Ectodermal cell (in vitro differentiated cells): ENCODE results near the gene PRKCA.

Source experiments
- H3K27ac ChIP-seq: 2 replicates; pipeline ENCODE4 v1.7.0; 2013; ENCODE audit warnings: mild to moderate bottlenecking, low read depth, low read length; ENCODE audit not compliant: insufficient read depth, poor library complexity, severe bottlenecking
- H3K27me3 ChIP-seq: 2 replicates; pipeline ENCODE4 v1.7.0; 2013; ENCODE audit warnings: mild to moderate bottlenecking, low read length; ENCODE audit not compliant: insufficient read depth, control insufficient read depth, poor library complexity, severe bottlenecking
- H3K36me3 ChIP-seq: one replicate; pipeline ENCODE4 v1.7.0; 2013; ENCODE audit warnings: low read length; ENCODE audit not compliant: control insufficient read depth, insufficient read depth
- H3K4me1 ChIP-seq: one replicate; pipeline ENCODE4 v1.7.0; 2013; ENCODE audit warnings: low read length; ENCODE audit not compliant: control insufficient read depth, insufficient read depth
- H3K4me3 ChIP-seq: 2 replicates; pipeline ENCODE4 v1.7.0; 2013; ENCODE audit warnings: low read depth, low read length, control low read depth; ENCODE audit not compliant: insufficient read depth
- H3K9me3 ChIP-seq: 2 replicates; pipeline ENCODE4 v1.7.0; 2013; ENCODE audit warnings: mild to moderate bottlenecking, low read length, moderate library complexity; ENCODE audit not compliant: control insufficient read depth
- WGBS, 2 experiments: methylation state at CpG; one replicate each; pipeline ENCODE4 v1.1.7; 2013; ENCODE audit warnings: missing lambda C conversion rate in 2 of 2; 5-methylcytosine and 5-hydroxymethylcytosine counted together

The PRKCA gene

DNA sequence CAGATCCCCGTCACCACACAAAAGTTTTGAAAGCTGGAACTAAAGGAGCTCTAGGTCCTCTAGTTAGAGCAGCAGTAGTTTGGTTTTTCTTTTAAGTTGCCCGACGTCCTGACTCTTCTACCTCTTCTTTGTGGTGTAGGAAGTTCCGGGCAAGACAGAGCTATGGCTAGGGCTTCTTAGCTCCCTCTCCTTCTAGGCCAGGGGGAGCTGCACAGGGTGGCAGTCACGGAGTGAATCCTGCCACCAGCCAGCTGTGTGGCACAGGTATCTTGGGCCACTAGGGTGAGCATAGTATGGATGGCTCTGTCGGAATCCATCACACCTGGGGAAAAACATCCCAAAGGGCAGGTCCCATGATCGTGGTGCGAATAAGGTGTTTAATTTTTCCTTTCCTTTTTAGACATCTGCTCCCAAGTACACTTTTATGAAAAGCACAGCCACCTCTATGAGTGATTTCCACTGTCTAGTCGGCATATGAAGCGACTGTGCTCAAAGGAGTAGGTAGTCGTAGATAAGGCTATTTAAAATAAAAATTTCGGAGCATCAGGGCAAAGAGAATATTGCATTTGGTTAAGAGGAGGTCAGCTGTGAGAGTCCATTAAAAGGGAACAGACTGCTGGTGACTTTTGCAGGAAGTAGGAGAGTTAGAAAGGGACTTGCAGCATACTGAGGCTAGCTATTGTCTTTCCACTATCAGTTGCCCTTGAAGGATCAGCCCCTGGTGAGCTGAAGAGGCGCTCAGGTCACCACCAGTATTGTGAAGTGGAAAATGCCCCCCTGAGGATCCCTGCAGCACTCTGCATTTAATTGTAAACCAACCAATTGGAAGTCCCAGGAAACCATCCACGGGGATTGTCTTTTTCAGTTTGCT is 2.1 kb downstream of the PRKCA start:
- peak overlapping the region; percentile 66 for H3K4me3 ChIP-seq
- peaks cover 24% of the 10 kb centered on the region for H3K27me3 ChIP-seq
- peaks cover 30% of the 10 kb centered on the region for H3K4me1 ChIP-seq
- H3K9me3 ChIP-seq = no peaks in the 10 kb centered on the region
- H3K27ac ChIP-seq = peak overlapping the region; percentile 21
- no peaks in the 10 kb centered on the region for H3K36me3 ChIP-seq
- WGBS, 2 experiments = 15 to 16% methylated on average over 13 to 14 of the region's 14 CpGs

DNA sequence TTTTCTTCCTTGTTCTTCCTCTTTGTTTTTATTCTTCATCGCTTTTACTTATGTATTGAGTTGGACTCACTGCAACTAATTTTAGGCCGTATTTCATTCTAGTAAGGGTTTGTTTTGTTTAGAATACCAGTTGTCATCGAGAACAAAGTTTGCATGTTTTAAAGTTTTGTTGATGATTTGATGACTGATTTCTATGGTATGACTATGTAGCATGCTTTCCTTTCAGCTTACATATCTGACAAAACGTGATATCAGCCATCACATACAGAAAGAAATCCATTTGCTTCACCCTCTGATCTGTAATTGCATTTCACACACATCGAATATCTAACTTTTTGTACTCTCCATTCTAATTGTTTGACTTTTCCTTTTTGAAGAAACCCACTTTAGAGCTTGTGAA is 4.0 kb downstream of the PRKCA start:
- H3K36me3 ChIP-seq = no peaks in the 10 kb centered on the region
- peaks cover 12% of the 10 kb centered on the region for H3K27me3 ChIP-seq
- no peak overlapping the region for H3K27ac ChIP-seq
- peaks cover 36% of the 10 kb centered on the region for H3K4me1 ChIP-seq
- no peak overlapping the region for H3K4me3 ChIP-seq
- WGBS, 2 experiments = 87% methylated on average over 5 of the region's 5 CpGs
- H3K9me3 ChIP-seq = no peaks in the 10 kb centered on the region

DNA sequence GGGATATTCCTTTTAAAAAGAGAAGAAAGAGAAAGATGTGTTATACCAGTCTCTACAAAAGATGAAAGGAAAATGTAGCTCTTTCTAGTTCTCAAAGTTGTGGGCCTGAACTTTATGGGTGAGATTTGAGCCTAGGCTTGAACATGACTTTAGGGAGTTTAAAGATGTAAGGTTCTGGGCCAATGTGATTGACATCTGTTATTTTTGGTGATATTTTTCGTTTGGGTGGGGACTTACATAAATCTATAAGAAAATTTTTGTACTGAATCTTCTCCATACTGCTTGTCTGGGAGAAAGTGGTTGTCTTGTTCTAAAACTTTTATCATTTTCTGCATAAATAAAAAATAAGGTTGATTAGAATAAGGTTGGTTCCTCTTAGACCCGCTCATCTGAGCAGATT is 4.8 kb downstream of the PRKCA start:
- Histone ChIP-seq H3K27me3 (peaks cover 6% of the 10 kb centered on the region), H3K27ac (no peak overlapping the region), H3K4me1 (peaks cover 32% of the 10 kb centered on the region), H3K4me3 (no peak overlapping the region), H3K36me3 (no peaks in the 10 kb centered on the region), H3K9me3 (no peaks in the 10 kb centered on the region)
- WGBS, 2 experiments = 88 to 100% methylated on average over 1 of the region's 2 CpGs

DNA sequence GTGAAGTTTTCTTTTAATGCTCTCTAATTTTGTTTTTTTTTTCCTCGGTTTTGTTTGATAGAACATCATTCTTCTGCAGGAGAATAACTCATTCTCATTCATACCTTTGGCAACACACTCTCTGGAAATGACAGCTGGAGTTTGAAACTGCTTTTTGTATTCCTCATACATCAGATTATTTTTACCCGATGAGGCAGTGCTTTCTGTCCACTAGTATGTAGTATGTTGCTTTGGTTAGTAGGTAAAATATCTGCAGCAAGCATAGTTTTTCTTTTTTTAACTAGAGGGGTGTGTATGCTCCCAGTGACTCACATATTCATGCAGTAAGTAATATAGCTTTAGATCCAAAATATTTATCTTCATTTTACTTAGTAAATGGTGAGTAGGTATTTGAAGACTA is 6.4 kb downstream of the PRKCA start:
- Histone ChIP-seq H3K27me3 (peaks cover 6% of the 10 kb centered on the region), H3K4me3 (no peak overlapping the region), H3K36me3 (no peaks in the 10 kb centered on the region), H3K27ac (no peak overlapping the region), H3K4me1 (peaks cover 32% of the 10 kb centered on the region), H3K9me3 (no peaks in the 10 kb centered on the region)
- 54% methylated on average over 2 of the region's 2 CpGs; no CpG with 5 or more reads in 1 of the 2 experiments for WGBS, 2 experiments

DNA sequence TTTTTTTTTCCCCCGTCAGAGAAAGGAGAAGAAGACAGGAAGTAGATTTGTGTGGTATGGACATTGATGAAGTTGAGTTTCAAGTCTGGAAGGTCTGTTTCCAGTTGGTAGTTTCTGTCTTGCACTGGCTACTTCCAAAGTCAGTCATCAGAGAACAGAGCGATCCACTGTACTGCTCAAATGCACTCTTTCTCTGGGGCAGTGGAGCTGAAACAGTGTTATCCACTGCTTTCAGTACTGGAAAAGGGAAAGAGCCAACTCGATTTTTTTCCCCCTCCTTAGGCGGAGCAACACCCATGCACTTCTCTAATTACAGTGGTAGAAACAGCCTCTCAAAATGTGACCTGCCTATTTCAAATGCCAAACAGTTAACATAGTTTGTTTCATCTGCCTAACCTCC is 7.4 kb downstream of the PRKCA start:
- Histone ChIP-seq H3K27me3 (no peaks in the 10 kb centered on the region), H3K4me3 (no peak overlapping the region), H3K36me3 (no peaks in the 10 kb centered on the region), H3K9me3 (no peaks in the 10 kb centered on the region), H3K27ac (no peak overlapping the region), H3K4me1 (peaks cover 23% of the 10 kb centered on the region)
- 65 to 70% methylated on average over 4 of the region's 4 CpGs for WGBS, 2 experiments

DNA sequence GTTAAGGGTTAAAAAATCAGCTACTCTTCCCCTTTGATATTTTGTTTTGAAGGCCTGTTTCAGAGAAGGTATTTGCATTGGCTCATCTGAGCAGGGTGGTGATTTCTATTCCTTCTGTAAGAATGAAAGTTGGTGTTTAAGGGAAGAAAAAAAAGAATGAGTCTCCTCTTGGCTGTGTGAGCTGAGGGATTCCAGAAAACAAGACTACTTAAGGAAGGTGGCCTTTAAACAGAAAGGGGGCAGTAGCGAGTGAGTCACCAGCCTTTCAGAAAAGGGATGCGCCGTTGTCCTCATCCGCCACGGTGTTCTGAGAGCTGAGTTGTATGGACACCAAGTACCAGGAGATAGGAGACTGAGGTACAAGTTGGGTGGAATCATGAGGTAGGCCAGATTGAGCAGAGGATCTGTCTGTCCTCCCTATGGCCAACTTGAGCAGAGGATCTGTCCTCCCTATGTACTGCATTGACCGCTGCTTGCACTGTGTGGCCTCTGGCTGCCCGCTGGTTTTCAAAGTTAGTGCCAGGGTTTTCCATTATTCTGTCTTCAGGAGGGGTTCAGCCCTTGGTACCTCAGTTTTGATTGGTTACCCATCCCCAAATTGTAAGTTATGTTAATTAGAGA is 8.2 kb downstream of the PRKCA start:
- Histone ChIP-seq H3K36me3 (no peaks in the 10 kb centered on the region), H3K4me1 (peaks cover 20% of the 10 kb centered on the region), H3K4me3 (no peak overlapping the region), H3K27me3 (no peaks in the 10 kb centered on the region), H3K27ac (no peak overlapping the region), H3K9me3 (no peaks in the 10 kb centered on the region)
- WGBS, 2 experiments = 91 to 92% methylated on average over 7 of the region's 7 CpGs

DNA sequence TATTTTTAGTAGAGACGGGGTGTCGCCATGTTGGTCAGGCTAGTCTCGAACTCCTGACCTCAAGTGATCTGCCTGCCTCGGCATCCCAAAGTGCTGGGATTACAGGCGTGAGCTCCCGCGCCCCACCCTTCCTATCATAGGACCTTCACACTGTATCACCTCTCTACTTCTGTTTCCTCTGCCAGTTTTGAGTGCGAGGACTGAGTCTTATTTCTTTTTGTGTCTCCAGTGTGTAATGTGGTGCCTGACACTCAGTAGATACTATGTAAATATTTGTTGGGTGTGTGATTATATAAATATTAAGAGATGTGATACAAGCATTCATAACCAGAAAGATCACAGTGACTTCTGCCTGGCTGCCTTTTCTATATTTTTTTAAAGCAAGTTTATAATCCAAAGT is 10.5 kb downstream of the PRKCA start:
- Histone ChIP-seq H3K27ac (no peak overlapping the region), H3K4me1 (peaks cover 11% of the 10 kb centered on the region), H3K27me3 (no peaks in the 10 kb centered on the region), H3K9me3 (no peaks in the 10 kb centered on the region), H3K36me3 (no peaks in the 10 kb centered on the region), H3K4me3 (no peak overlapping the region)
- WGBS, 2 experiments = 93 to 96% methylated on average over 7 to 8 of the region's 8 CpGs

DNA sequence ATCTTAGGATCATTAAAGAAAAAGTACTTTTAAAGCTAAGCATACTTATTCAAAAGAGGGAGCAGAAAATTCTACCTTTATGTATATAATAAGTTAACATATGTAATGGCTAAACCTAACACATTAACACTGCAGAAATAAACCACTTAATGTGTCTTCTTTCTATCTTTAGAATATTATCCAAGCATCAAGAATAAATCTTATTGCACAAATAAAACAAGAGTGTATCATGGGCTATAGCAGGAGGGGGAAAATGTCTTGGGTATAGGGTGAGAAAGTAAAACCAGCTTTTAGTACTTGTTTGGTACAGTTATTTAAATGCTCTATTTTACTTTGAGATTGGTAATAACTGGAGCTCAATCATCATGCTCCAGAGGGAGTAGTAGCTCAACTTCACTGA is 10.9 kb downstream of the PRKCA start:
- no peak overlapping the region for H3K27ac ChIP-seq
- peaks cover 11% of the 10 kb centered on the region for H3K4me1 ChIP-seq
- no peaks in the 10 kb centered on the region for H3K36me3 ChIP-seq
- H3K9me3 ChIP-seq = no peaks in the 10 kb centered on the region
- H3K4me3 ChIP-seq = no peak overlapping the region
- H3K27me3 ChIP-seq = no peaks in the 10 kb centered on the region

DNA sequence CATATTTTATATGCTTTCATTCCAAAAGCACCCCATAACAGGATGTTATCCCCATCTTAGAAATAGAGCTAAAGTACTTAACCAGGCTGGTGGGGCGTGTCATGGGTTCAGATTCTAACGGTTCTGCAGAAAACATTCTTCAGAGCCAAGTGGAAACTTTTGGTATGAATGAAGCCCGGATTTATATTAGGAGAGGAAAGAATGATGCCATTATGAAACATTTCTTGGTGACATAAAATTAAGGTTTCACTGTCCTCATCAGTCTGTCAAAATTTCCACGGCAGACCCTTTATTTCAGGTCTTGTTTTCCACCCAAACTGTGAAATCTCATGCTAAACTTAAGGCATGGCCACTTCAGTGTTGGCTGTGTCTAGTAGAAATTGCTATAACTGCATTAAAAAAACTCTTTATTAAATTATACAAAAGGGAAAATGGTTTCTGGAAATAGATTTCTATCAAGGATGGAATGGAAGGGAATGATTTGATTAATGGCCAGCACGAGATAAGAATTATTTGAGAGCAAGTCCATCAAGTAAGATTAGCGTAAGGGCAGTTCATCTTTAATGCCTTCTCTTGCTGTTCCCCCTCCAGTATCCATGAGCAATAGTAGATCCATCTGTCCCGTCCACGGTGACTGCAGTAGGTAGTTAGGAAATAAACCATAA is 11.7 kb downstream of the PRKCA start:
- Histone ChIP-seq H3K4me3 (no peak overlapping the region), H3K27ac (no peak overlapping the region), H3K9me3 (no peaks in the 10 kb centered on the region), H3K27me3 (no peaks in the 10 kb centered on the region), H3K4me1 (peaks cover 11% of the 10 kb centered on the region), H3K36me3 (no peaks in the 10 kb centered on the region)
- 96% methylated on average over 8 of the region's 8 CpGs for WGBS, 2 experiments

DNA sequence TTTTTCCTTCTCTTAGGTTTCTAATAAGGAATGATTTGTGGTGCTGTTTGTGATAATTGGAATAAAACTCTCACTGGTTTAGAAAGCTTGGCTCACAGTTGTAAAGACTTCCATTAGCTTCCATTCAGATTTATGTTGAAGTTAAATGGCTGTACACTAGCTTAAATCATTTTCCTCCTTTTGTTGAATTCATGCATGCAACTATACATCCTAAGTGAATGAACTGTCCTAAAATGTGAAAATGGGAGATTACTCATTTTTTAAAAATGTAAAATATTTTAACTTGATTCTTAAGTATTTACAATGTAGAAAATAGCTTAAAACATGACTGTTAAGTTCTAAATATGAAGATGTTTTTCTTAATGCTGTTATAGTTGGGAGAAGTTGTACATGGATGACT is 15.2 kb downstream of the PRKCA start:
- no peaks in the 10 kb centered on the region for H3K27me3 ChIP-seq
- no peaks in the 10 kb centered on the region for H3K9me3 ChIP-seq
- no peaks in the 10 kb centered on the region for H3K4me1 ChIP-seq
- no peak overlapping the region for H3K27ac ChIP-seq
- H3K36me3 ChIP-seq = no peaks in the 10 kb centered on the region
- no peak overlapping the region for H3K4me3 ChIP-seq
